Effector CD4-positive, alpha-beta T cell (primary cell): Measurements from ENCODE around the gene TCEAL7. TPM values are rescaled to one million over a fixed set of nuclear protein-coding genes. Genes with fewer than 3 reads are reported as not detected.
A peak's percentile ranks its signal among the peaks of the same experiment; 100 is the strongest.
"Not testable (repeated sequence)": the region's sequence is repeated elsewhere in the genome, so short reads cannot be mapped to it uniquely, and the experiment has no call there.

Experiments used
- DNase-seq: peaks from one replicate; pipeline ENCODE4 v3.0.0-alpha.2; 2020
- total RNA-seq: gene quantifications from one replicate; lab custom pipeline; 2026; lab: John Stamatoyannopoulos, UW

The TCEAL7 gene
- total RNA-seq: not detected

GRCh38 chrX:103329991-103330390 lies at the start of gene TCEAL7:
TCEAL7 (plus strand) TSS chrX:103330239; CDS start chrX:103331404, 1,165 bp downstream.
- no peak for DNase-seq

GRCh38 chrX:103293118-103293517 lies 36.9 kb upstream of the TCEAL7 start:
- no peak for DNase-seq

GRCh38 chrX:103304705-103305104 lies 25.3 kb upstream of the TCEAL7 start:
- DNase-seq: no peak

GRCh38 chrX:103305666-103306065 lies 24.4 kb upstream of the TCEAL7 start:
- DNase-seq: not testable (repeated sequence)

- DNase-seq: no peak
Measured at GRCh38 chrX:103309860-103310554, 20.0 kb upstream of the TCEAL7 start.

GRCh38 chrX:103310555-103311398 lies 19.3 kb upstream of the TCEAL7 start, which contains the start of gene BEX2:
BEX2 (minus strand) TSS chrX:103310990; CDS start chrX:103309976, 1,014 bp downstream.
- DNase-seq: peak; percentile 73

- no peak for DNase-seq
Measured at GRCh38 chrX:103311399-103311780, 18.6 kb upstream of the TCEAL7 start.

GRCh38 chrX:103330681-103331288 lies 746 bp downstream of the TCEAL7 start:
- no peak for DNase-seq

GRCh38 chrX:103338663-103339062 lies 8.6 kb downstream of the TCEAL7 start:
- DNase-seq: no peak

GRCh38 chrX:103343105-103343504 lies 13.1 kb downstream of the TCEAL7 start:
- peak; percentile 27 for DNase-seq

GRCh38 chrX:103344606-103345005 lies 14.6 kb downstream of the TCEAL7 start:
- no peak for DNase-seq

- no peak for DNase-seq
Measured at GRCh38 chrX:103347682-103348397, 17.8 kb downstream of the TCEAL7 start.

- DNase-seq: no peak
Measured at GRCh38 chrX:103356130-103356798, 26.2 kb downstream of the TCEAL7 start, which contains the start of gene TCEAL9. TCEAL9 (plus strand) TSS chrX:103356506; CDS start chrX:103357685, 1,179 bp downstream.

- DNase-seq: no peak
Measured at GRCh38 chrX:103356858-103357257, 26.8 kb downstream of the TCEAL7 start.

GRCh38 chrX:103357871-103358270 lies 27.8 kb downstream of the TCEAL7 start:
- DNase-seq: no peak

GRCh38 chrX:103359605-103360004 lies 29.6 kb downstream of the TCEAL7 start:
- DNase-seq: not testable (repeated sequence)

GRCh38 chrX:103360092-103360491 lies 30.1 kb downstream of the TCEAL7 start:
- no peak for DNase-seq

GRCh38 chrX:103360916-103361315 lies 30.9 kb downstream of the TCEAL7 start:
- DNase-seq: no peak

- DNase-seq: no peak
Measured at GRCh38 chrX:103361798-103362197, 31.8 kb downstream of the TCEAL7 start.

- no peak for DNase-seq
Measured at GRCh38 chrX:103362474-103362873, 32.4 kb downstream of the TCEAL7 start.

GRCh38 chrX:103363046-103363445 lies 33.0 kb downstream of the TCEAL7 start:
- DNase-seq: no peak

GRCh38 chrX:103367502-103367901 lies 37.5 kb downstream of the TCEAL7 start:
- no peak for DNase-seq
